Body of pancreas (tissue), 4 donors: ENCODE measurements around the gene GOLGA3. TPM values are rescaled to one million over a fixed set of nuclear protein-coding genes. Genes with fewer than 3 reads are reported as not detected.

Experiments
- ATAC-seq: fragments of 150-250 bp; one replicate; pipeline ENCODE4 v1.9.1; 2016
- DNase-seq, 4 donors: peaks; one replicate each; pipeline ENCODE4 v3.0.0-alpha.2; 2019
- H3K27ac ChIP-seq, 4 donors: fragments of 200-600 bp; sonication (generic); 1 replicate in 3 of 4; 2 replicates in 1 of 4; pipeline versions ENCODE4 v1.5.1 to v1.6.1; 2016 to 2019; ENCODE audit warnings: mild to moderate bottlenecking in 1 of 4, mixed read lengths in 1 of 4, moderate library complexity in 1 of 4
- H3K27me3 ChIP-seq, 2 donors: fragments of 200-600 bp; sonication (generic); one replicate each; pipeline ENCODE4 v1.6.0; 2016; ENCODE audit warnings: mild to moderate bottlenecking in 1 of 2
- H3K36me3 ChIP-seq, 2 donors: fragments of 200-600 bp; sonication (generic); replicated peaks in 1 of 2; 2 replicates each; pipeline ENCODE4 v1.5.1; 2016; ENCODE audit warnings: low read depth in 2 of 2; ENCODE audit not compliant: insufficient read depth in 1 of 2
- H3K4me1 ChIP-seq: fragments of 200-600 bp; sonication (generic); one replicate; pipeline ENCODE4 v1.6.0; 2016
- H3K4me3 ChIP-seq, 2 donors: fragments of 200-600 bp; sonication (generic); 1 replicate in 1 of 2; 2 replicates in 1 of 2; pipeline ENCODE4 v1.5.1; 2016 to 2019
- H3K9me3 ChIP-seq, 3 donors: fragments of 200-600 bp; sonication (generic); 1 replicate in 2 of 3; 2 replicates in 1 of 3; pipeline ENCODE4 v1.5.1; 2016
- CTCF ChIP-seq, 7 experiments: fragments of 450-650 bp in 4 of 7; fragments of 200-600 bp in 3 of 7; sonication (generic) in 3 of 7; IDR thresholded peaks; one replicate each; pipeline ENCODE4 v1.5.1; 2016 to 2019; ENCODE audit warnings: antibody characterized with exemption in 7 of 7
- POLR2A ChIP-seq, 3 donors: fragments of 450-650 bp; IDR thresholded peaks; one replicate each; pipeline ENCODE4 v1.6.1; 2016; ENCODE audit warnings: antibody characterized with exemption in 3 of 3, mild to moderate bottlenecking in 2 of 3
- WGBS, 2 donors: methylation state at CpG; one replicate each; pipeline ENCODE4 v1.1.5; 2017; 5-methylcytosine and 5-hydroxymethylcytosine counted together
- intact Hi-C: fragments of 100-400 bp; cut with DNase I; formaldehyde crosslinking; loops from one replicate; pipeline ENCODE4 v1.15.1; 2023
- total RNA-seq, 2 donors: library from RNA; depleted of rRNA; stranded (reverse); fragments of >200 nt; gene quantifications; one replicate each; pipeline ENCODE4 v1.1.0, GENCODE V29; 2016

The GOLGA3 gene
- total RNA-seq, 2 donors from 2014 or later = 57.3 to 98.6 TPM

- H3K4me3 ChIP-seq = no peak overlapping the region
- intact Hi-C loops = no loop called here
- TF ChIP-seq CTCF (IDR thresholded peaks at IDR 0.05) = no peak
- no peak for TF ChIP-seq POLR2A (IDR thresholded peaks at IDR 0.05)
- H3K27ac ChIP-seq = no peak overlapping the region
- no peaks in the 10 kb centered on the region for H3K4me1 ChIP-seq
- DNase-seq (no peak), ATAC-seq (no peak)
- H3K9me3 ChIP-seq = no peaks in the 10 kb centered on the region
- 83 to 88% methylated on average over 13 to 22 of the region's 25 CpGs for WGBS, 2 donors
- no peaks in the 10 kb centered on the region for H3K27me3 ChIP-seq
- H3K36me3 ChIP-seq = peaks cover 0 to 42% of the 10 kb centered on the region in 2 donors
Observed at GRCh38 chr12:132807295-132808092, 21.2 kb downstream of the GOLGA3 start.

GRCh38 chr12:132806857-132807256 is 21.8 kb downstream of the GOLGA3 start:
- intact Hi-C loops = no loop called here
- WGBS, 2 donors = 90 to 93% methylated on average over 18 of the region's 18 CpGs
- no peaks in the 10 kb centered on the region for H3K9me3 ChIP-seq
- no peak overlapping the region for H3K4me3 ChIP-seq
- no peak for DNase-seq
- H3K36me3 ChIP-seq = peaks cover 0 to 40% of the 10 kb centered on the region in 2 donors
- H3K27me3 ChIP-seq = no peaks in the 10 kb centered on the region
- ATAC-seq = no peak
- TF ChIP-seq CTCF (IDR thresholded peaks at IDR 0.05) = no peak
- TF ChIP-seq POLR2A (IDR thresholded peaks at IDR 0.05) = no peak
- H3K4me1 ChIP-seq = no peaks in the 10 kb centered on the region
- no peak overlapping the region for H3K27ac ChIP-seq

GRCh38 chr12:132804426-132804861 is 24.2 kb downstream of the GOLGA3 start:
- ATAC-seq = no peak
- no peak for DNase-seq

GRCh38 chr12:132803888-132804287 is 24.8 kb downstream of the GOLGA3 start:
- no peak for DNase-seq
- ATAC-seq = no peak
- no peak for TF ChIP-seq POLR2A (IDR thresholded peaks at IDR 0.05)
- no peak for TF ChIP-seq CTCF (IDR thresholded peaks at IDR 0.05)
- Histone ChIP-seq H3K27ac (no peak overlapping the region), H3K27me3 (no peaks in the 10 kb centered on the region), H3K36me3 (peaks cover 0 to 61% of the 10 kb centered on the region in 2 donors), H3K4me3 (no peak overlapping the region), H3K9me3 (no peaks in the 10 kb centered on the region), H3K4me1 (no peaks in the 10 kb centered on the region)
- intact Hi-C loops = no loop called here
- 95 to 96% methylated on average over 7 to 15 of the region's 15 CpGs for WGBS, 2 donors

More at GRCh38 chr12:132804426-132804861, 24.2 kb downstream of the GOLGA3 start:
- no peaks in the 10 kb centered on the region for H3K27me3 ChIP-seq
- no peak overlapping the region for H3K27ac ChIP-seq
- no peaks in the 10 kb centered on the region for H3K9me3 ChIP-seq
- peaks cover 0 to 56% of the 10 kb centered on the region in 2 donors for H3K36me3 ChIP-seq
- H3K4me1 ChIP-seq = no peaks in the 10 kb centered on the region
- no peak overlapping the region for H3K4me3 ChIP-seq
- TF ChIP-seq POLR2A (IDR thresholded peaks at IDR 0.05) (no peak), CTCF (IDR thresholded peaks at IDR 0.05) (no peak)
- intact Hi-C loops = no loop called here
- 83% methylated on average over 15 to 16 of the region's 16 CpGs for WGBS, 2 donors

- Histone ChIP-seq H3K27ac (no peak overlapping the region), H3K36me3 (peaks cover 1 to 69% of the 10 kb centered on the region in 2 donors), H3K9me3 (no peaks in the 10 kb centered on the region), H3K4me3 (no peak overlapping the region), H3K27me3 (no peaks in the 10 kb centered on the region), H3K4me1 (no peaks in the 10 kb centered on the region)
- ATAC-seq (no peak), DNase-seq (no peak)
- intact Hi-C loops = no loop called here
- no peak for TF ChIP-seq POLR2A (IDR thresholded peaks at IDR 0.05)
- no peak for TF ChIP-seq CTCF (IDR thresholded peaks at IDR 0.05)
- 95 to 98% methylated on average over 9 to 14 of the region's 14 CpGs for WGBS, 2 donors
Observed at GRCh38 chr12:132803125-132803524, 25.5 kb downstream of the GOLGA3 start.
